Measurements from ENCODE around the gene AVPR2.

AVPR2 gene

DNA sequence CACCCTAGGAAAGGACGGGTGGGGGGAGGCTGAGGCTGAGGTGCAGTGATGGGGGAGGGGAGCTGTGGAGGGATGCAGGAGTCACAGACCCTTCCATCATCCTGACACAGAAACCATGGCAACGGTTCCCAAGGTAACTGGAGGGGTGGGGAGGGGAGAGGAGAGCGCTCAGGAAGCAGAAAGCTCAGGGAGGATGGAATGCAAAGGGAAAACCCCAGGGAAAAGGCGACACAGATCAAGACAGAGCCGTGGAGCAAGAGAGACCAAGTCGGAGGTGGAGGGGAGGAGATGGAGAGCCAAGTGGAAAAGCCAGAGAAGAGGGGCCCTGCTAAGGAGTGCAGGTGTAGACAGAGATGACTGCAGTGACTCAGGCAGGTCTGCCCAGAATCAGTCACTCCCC lies 33.0 kb upstream of the AVPR2 start:
- DNase-seq: no peak

DNA sequence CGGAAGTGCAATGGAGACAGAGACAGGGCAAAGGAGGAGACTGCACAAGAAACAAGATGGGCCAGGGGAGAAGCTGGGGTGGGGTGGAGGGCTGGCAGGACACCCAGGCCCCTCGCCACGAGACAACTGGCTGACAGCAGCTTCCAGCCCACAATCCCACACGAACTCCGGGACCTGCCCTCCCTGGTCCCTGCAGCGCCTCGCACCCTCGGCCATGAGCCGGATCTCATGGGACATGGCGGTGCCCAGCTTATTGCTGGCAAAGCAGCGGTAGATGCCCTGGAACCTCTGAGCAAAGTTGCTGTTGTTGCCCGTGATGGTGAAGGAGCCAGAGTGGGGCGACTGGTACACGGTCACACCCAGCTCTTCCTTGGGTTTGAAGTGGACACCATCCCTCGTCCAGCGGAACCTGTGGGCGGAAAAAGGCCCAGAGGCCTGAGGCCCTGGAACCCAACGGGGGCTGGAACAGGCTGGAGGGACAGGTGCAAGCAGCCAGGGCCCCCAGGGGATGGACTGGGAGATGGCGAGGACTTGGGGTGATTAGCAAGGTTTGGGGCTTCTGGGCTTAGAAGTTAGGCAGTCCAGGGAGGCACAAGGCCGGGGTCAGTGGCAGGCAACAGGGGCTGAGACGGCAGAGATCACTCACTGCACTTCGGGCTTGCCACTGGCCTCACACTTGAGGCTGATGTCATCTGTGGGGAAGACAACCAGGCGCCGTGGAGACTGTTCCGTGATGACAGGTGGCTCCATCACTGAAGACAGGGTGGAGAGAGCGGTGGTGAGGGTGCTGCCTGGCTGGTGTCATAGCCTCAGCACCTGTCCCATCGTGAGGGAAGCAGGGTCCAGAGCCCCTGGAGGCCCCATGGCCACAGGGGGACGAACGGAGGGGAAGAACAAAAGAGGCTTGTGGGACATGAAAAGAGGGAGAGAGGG lies 32.3 kb upstream of the AVPR2 start:
- DNase-seq: no peak

DNA sequence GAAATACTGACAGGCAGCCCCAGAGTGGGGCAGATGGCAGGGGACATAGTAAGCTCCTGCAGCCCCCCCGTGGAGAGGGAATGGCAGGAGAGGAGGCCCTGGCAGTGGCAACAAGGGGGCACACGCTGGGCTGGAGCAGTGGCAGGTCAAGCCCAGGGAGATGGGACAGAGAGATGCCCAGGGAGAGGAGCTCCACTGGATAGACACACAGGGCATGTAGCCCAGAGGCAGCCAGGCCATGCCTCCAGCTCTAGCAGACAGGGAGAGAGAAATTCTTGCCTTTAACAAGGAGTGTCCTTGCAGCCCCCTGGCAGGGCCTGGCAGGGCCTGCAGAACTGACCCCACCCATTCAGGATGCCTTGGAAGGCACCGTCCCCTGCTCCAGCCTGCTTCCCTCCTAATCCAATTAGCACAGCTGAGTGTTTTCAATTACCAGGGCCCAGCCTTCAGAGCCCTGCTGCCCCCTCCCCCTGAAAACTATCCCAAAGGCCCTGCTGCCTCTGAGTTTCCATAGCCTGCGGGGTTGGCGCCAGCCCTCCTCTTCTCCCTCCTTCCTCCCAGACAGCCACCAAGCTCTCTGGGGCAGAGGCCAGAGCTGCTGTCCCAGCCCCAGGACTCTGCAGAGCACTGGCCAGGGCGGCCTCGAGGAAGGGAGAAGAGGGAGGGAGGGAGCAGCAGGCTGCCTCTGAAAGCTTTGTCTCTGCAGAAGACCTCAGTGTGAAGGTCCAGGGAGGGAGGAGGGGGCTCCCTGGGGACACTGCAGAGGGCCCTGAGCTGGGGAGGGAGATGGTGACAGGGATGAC lies 31.0 kb upstream of the AVPR2 start:
- DNase-seq: no peak

DNA sequence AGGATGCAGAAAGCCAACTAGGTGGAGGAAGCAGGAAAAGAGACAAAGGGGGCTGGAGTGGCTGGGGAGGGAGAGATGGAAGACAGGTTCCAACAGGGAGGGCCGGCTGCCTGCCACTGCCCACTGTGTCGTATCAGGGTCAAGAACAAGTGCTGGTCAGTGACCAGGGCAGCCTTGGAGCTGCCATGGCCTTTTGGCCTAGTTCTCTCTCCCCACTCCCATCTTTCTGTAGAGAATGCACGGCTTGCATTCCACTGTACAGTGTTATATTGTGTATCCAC lies 30.4 kb upstream of the AVPR2 start:
- no peak for DNase-seq

DNA sequence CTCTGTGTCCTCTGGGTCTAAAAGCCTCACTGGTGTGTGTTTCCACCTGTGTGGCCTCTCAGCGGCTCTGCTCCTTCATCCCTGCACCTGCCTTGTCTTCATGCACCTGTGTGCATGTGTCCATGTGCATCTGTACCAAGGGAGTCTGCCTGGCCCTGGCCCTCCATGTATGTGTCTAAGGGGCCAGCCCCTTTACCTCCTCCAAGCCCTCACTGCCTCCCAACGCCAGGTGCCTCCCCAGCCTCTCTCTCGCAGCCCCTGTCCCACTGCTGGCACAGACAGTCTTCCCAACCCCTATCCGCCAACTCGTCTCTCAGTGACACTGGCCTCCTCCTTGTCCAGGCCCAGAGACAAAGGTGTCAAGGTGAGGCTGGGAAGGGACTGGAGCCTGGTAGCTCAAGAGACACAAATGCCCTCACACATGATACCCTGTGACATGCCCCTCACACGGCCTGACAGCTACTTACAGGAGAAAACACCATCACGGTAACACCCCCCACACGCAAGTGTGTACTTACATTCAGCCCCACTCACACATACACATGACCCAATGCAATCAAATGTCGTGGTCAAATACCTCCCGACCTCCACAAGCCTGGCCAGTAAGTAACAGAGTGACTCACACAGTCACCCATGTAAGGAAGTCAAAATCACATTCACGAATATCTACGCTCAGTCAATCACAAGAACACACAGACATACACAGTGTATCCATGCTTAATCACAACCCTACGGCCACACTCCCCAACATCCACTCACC lies 29.9 kb upstream of the AVPR2 start:
- DNase-seq: no peak

DNA sequence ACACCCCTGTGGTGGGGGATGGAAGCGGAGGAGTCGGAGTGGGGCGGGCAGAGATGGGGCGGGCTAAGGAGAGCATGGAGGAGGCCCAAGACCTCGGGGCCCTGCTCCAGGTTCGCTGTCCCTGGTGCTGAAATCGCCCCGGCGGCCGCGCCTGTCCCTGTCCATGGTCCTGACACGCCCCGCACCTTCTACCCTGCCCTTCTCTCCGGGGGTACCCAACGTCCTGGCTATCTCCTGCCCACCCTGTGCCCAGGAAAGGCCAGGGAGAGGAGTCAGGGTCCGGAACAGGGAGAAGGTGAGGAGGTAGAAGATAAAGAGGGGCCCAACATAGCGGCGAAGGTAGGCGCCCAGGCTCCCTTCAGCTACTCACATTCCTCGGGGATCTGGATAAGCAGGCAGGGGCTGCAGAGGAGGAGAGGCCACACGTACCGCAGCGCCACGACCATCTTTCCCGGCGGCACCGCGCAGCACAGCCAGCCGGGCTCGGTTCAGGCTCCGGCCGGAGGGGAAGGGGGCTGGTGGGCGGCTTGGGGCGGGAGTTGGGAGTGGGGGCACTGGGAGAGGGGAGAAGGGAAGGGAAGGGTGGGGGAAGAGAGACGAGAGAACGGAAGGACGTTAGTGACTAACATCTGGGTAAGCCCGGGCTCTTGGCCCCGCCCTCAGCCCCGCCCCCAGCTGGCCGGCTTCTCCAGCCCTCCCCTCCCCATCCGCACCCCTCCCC lies 28.9 kb upstream of the AVPR2 start:
- peak; percentile 5 to 17 for DNase-seq

DNA sequence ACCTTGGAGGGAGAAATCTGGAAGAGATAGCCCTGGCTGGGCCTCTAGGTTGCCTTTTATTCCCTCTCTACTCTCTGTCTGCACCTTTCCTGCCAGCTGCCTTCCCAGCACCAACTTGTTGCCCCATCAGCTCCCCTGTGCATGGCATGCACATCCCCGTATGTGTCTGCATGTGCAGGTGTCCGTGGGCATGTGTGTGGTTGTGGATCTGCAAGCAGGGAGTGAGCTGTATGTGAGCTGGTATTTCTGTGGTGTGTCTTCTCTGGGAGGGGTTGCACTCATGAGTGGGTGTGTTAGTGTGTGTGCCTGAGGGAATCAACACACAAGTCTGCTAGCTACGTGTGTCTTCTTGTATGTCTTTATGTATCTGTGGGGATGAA lies 28.4 kb upstream of the AVPR2 start:
- no peak for DNase-seq

DNA sequence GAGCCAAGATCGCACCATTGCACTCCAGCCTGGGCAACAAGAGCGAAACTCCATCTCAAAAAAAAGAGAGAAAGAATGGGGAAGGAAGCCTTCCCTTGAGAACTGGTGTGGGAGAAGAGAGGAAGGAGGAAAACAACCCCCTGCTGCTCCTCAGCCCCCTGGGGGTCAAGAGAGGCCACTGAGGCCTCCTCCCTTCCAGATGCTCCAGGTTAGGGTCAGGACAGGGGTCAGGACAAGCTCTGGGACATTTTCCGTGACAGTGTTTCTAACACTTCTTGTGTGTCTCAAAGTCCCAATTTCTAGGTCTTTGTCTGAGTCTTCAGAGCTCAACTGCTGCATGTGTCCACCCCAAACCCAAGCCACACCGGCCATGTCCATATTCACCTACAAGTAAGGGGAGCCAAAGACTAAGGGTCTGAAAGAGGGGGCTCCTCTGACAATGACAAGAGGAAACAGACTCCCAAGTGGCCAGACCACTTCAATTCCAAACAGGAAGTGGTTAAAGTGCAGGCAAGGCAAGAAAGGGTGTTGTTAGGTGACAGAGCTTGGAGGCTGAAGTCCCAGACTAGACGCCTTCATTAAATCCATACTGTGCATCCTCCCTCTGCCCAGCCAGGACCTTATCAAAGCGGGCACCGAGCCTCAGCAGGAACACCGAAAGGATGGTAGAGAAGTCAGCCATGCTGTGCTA lies 26.8 kb upstream of the AVPR2 start:
- DNase-seq: no peak

DNA sequence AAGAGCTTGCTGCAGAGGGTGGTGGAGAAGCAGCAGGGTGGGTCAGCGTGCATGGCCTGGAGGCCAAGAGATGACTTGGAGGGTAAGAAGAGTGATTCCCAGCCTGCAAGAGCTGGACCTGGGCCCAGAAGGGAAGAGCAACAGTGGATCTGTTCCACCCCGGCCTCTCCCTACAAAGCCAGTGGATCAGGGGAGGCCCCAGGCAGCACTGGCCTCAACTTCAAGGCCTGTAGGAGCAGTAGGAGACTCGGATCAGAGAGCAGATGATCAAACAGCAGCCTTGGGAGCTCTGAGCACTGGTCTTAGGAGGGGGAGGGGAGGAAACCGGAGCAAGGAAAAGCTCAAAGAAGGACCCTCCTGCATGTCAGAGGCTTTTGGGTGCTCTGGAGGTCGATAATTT lies 26.1 kb upstream of the AVPR2 start:
- DNase-seq: no peak

DNA sequence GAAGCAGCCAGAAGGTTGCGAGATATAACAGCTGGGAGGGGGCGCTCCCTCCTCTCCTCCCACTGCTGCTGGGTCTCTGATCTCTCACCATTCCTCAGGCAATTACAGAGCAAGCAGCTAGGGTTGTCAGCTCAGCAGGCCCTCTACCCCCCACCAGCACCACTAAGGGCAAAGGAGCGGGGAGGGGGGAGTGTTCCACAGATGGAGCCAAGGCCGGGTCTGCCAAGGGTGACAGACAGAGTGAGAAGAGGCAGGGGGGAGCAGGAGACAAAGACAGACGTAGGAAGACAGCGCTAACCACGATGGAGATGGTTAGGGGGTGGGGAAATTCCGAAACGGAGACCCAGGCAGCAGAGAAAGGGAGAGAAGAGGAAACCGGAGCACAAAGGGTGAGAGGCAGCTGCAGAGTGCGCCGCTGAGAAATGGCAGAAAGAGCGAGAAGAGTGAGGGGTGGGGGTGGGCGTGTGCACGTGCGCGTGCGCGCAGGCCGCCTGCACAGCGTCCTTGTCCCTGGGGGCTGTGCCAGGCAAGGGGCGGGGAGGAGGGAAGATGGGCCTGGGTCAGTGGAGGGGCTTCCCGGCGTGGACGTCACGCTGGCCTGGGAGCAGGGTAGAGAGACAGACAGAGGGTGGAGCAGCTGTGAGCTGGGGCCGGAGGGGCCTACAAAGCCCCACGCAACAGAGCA lies 25.4 kb upstream of the AVPR2 start:
- DNase-seq: no peak

DNA sequence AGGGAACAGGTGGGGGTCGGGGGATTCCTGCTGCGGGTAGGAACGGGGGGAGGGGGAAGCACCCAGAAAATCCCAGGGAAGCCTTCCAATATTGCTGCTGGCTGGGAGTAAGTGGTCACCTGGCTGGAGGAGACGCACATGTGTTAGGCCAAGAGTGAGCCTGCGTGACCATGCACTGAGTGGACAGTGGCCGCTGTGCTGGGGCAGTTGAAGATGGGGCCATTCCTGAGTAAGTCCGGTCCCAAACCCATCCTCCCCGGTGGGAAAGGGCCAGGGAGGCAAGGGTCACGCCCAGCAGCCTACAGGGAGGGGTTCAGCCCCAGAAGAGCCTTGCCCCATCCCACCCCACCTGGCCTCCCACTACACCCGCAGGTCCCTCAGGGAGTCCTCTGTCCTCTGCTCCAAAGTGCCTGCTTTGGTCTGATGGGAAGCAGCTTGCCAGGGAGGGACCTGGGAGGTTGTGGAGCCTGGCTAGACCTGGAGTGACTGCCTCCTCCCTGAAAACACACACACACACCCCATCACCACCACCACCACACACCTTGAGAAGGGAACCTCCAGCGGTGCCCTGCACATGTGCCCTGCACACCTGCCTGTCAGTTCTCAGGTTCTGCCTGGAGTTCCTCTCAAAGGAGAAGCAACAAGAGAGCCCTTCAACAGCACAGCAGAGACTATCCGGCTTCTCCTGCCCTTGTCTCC lies 24.6 kb upstream of the AVPR2 start:
- no peak for DNase-seq

DNA sequence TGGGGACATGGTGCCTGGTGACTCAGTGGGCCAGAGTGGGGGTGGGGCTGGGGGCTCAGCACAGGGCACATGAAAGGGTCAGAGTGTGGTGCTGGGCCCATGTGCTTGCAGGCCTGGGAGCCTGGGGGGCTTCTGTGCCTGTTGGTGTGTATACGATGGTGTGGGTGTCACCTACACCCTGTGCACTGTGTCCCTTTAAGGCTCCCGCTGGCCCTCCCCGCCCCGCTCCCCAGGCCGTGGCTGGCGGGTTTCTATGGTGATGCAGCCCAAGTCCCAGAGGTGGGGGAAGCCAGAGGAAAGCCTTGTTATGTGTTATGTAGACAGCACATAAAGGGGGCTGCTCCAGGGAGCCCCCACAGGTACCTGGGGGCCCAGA lies 24.0 kb upstream of the AVPR2 start:
- no peak for DNase-seq

DNA sequence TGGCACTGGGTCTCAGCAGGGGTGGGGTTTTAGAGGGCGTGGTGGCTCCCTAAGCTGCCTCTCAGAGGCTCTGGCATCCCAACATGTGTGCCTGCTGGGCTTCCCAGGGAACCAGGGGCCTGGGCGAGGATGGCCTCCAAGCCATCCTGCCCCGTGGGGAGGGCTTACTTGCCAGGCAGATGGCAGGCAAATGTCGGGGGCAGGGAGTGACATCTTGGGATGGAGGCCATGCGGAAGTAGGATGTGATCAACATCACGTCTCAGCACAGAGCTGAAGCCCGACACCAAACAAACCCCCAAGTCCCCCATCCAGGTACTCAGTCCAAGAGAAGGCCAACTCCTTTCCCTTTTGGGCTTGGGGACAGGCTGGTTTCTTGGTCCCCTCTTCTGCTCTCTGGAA lies 23.2 kb upstream of the AVPR2 start:
- no peak for DNase-seq

DNA sequence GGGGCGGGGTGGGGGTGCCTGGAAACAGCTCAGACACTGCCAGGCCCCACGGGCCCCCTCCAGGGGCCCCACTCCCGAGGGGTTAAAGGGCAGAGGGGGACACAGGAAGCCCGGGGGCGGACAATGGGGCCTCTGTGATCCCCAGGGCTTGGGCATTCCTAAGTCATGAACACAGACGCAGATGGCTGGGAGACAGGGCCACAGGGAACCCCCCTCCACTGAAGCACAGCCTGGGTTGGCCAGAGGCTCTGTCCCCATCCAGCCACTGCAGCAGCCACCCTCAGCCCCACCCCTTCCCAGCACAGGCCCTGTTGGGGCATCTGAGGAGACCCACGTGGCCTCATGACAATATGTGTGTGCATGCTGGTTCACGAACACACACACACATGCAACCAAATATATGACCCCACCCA lies 22.4 kb upstream of the AVPR2 start:
- DNase-seq: no peak

DNA sequence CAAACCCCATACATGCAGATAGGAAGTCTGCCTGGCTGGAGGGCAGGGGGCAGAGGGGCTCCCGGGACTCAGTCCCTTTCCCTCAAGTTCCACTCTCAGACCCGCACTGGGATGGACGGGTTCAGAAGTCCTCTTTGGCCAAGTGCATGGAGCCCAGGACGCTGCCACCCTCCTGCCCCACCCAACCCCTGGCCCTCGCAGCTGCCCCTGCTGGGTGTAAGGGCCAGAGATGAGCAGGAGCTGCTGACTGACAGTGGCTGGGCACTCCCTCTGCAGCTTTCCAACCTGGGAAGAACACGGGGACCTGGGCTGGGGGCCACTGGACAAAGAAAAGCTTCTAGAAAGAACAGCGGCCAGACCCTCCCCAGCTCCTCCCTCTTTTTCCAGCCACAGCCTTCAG lies 21.9 kb upstream of the AVPR2 start:
- DNase-seq: no peak

DNA sequence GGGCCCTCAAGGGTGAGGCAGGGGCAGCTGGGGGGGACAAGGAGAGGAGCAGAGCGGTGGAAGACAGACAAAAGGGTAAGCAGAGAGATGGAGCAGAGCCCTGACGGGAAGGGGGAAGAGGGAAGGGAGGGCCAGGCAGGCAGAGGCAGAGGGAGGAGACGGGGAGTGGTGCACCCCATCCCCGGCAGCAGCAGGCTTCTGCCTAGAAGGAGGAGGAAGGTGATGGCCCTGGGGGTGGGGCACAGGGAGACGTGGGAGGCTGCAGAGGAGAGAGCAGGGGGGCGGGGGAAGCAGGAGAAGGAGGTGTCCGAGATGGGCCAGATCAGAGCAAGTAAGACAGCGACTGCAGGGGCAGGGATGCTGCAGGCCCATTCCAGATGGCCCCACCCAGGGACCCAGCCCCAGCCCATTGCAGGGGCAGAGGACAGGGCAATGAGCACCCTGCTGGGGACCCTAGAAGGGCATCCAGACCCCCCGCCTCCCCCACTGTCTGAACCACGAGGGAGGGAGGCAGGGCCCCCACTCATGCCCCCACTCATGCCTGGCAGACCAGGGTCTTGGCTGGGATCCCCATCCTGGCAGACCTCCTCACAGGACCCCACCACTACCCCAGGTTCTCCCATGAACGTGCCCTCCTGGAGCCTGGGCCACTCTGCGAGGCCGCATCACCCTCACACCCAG lies 21.2 kb upstream of the AVPR2 start:
- no peak for DNase-seq

DNA sequence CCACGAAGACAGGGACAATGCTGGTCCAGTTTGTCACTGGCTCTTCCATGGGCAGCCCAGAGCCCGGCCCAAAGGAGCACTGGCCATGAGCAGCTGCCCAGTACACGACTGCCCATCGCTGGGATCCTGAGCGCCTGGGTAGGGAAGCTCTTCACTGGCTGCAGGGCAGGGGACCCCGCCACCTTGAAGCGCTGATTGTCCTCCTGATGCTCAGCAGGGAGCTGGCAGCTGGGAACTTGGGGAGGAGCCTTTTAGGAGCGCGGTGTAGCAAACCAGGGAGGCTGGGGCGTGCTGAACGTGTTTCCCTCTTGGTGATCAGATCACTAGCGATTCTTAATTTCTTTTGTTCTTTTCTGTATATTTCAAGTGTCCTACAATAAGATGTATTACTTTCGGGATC lies 20.3 kb upstream of the AVPR2 start:
- DNase-seq: no peak

DNA sequence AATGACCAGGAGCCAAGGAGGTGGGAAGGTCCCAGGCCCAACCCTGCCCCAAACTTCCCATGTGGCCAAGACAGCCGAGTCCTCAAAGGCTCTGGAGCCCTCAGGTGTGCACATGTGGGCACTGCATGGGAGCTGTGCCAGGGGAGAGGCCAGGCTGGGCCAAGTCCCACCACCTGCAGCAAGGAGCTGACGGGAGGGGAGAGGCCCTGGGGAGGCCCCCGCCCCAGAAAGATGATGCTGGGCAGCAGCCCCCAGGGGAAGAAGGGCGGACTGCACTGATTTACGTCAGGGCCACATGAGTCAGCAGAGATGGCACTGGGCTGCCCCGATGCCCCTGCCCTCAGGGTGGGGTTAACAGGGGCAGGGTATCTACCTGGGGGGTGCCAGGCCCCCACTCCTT lies 19.9 kb upstream of the AVPR2 start:
- DNase-seq: no peak

DNA sequence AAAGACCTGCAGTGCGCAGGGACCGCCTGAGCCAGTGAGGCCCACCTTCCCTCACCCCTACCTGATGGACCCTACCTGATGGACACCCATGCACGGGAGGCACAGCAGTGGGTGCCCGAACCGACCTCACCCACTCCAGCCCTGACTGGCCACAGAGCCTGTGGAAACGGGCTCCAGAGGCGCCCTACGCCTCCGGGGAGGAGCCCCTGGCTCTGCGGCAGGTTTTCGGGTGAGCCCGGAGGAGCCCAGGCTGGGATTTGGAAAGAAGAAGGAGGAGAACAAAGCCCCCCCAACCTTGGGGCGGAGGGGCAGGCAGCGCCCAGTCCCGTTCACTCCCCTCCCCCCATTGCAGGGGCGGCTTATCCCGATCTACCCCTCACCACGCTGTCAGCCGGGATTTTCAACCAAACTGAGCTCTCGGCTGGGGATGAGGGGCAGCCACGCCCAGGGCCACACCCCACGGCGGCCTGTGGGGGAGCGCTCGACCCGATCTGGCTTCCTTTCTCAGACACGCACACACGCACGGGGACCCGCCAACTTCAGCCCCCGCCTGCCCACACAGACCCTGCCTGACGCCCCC lies 19.2 kb upstream of the AVPR2 start:
- no peak for DNase-seq

Data from inflammatory macrophage (primary cell).